ENCODE data around the gene C10orf67. TPM values are rescaled to one million over a fixed set of nuclear protein-coding genes. Genes with fewer than 3 reads are reported as not detected.

C10orf67 gene
- total RNA-seq, 1 donor from 2014 or later: 0.17 TPM

DNA sequence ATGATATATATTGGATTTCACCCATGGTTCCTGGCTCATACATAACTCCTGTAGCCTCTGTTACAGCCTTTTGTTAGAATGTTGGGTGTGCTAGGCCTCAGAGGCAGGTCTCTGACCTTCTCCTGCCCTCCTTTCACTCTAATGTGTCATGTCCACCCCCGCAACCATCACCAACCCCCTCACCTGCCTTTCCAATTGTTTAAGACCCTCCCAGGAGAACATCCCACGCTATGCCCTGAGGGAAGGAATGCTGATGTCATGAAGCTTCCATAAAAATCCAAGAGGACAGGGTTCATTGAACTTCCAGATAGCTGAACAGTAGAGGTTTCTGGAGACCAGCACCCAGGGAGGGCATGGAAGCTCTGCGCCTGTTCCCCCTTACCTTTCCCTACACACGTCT, 30.8 kb upstream of the C10orf67 start:
- no peak overlapping the region for H3K27ac Mint-ChIP-seq
- DNase-seq (ENCODE audit: extremely low spot score, unreplicated experiment): no peak
- peaks cover under 1% of the 10 kb centered on the region for H3K4me1 Mint-ChIP-seq (ENCODE audit: unreplicated experiment)
- H3K36me3 Mint-ChIP-seq: no peaks in the 10 kb centered on the region
- H3K9me3 Mint-ChIP-seq: no peaks in the 10 kb centered on the region
- TF ChIP-seq CTCF (conservative IDR thresholded peaks at IDR 0.05): no peak
- H3K27me3 Mint-ChIP-seq: no peaks in the 10 kb centered on the region
- no peak overlapping the region for H3K4me3 Mint-ChIP-seq

DNA sequence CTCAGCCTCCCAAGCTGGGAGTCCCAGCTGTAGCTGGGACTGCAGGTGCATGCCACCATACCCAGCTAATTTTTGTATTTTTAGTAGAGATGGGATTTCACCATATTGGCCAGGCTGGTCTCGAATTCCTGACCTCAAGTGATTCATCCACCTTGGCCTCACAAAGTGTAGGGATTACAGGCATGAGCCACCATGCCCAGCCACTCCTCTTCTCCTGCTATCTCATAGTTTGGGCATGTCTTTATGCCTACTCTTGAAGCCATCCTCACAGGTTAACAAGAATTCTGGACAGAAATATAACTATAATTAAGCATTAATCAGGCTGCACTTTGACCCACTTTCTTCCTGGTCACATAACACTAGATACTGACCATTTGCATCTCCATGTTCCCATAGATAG, 28.6 kb upstream of the C10orf67 start:
- Mint-ChIP-seq H3K9me3 (no peaks in the 10 kb centered on the region), H3K4me1 (ENCODE audit: unreplicated experiment) (peaks cover 17% of the 10 kb centered on the region), H3K27me3 (no peaks in the 10 kb centered on the region), H3K36me3 (no peaks in the 10 kb centered on the region), H3K27ac (no peak overlapping the region), H3K4me3 (no peak overlapping the region)
- no peak for DNase-seq (ENCODE audit: extremely low spot score, unreplicated experiment)
- TF ChIP-seq CTCF (conservative IDR thresholded peaks at IDR 0.05): no peak

- H3K9me3 Mint-ChIP-seq: no peaks in the 10 kb centered on the region
- H3K36me3 Mint-ChIP-seq: no peaks in the 10 kb centered on the region
- no peak for TF ChIP-seq CTCF (conservative IDR thresholded peaks at IDR 0.05)
- DNase-seq (ENCODE audit: extremely low spot score, unreplicated experiment): no peak
- H3K27me3 Mint-ChIP-seq: no peaks in the 10 kb centered on the region
- H3K27ac Mint-ChIP-seq: no peak overlapping the region
- H3K4me1 Mint-ChIP-seq (ENCODE audit: unreplicated experiment): peaks cover 17% of the 10 kb centered on the region
- H3K4me3 Mint-ChIP-seq: no peak overlapping the region
These were observed 26.5 kb upstream of the C10orf67 start for GRCh38 chr10:23371073-23371472.

DNA sequence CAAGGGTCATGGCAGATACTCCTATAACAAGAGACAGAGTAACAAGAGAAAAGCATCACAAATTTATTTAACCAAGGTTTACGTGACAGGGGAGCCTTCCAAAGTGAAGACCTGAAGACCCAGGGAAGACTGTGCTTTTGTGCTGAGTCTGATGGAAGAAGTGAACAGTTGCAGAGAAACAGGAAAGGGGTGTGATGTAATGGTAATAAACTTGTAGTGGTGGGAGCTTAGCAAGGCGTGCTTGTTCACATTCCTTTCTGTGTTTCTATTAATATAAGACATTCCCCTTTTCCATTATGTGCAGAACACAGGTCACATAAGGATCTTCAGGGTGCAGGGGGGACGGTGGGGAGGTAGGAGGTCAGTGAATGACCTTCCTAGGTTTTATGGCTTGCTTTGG, 25.5 kb upstream of the C10orf67 start:
- TF ChIP-seq CTCF (conservative IDR thresholded peaks at IDR 0.05): no peak
- Mint-ChIP-seq H3K36me3 (no peaks in the 10 kb centered on the region), H3K27me3 (no peaks in the 10 kb centered on the region), H3K4me1 (ENCODE audit: unreplicated experiment) (peaks cover 17% of the 10 kb centered on the region), H3K9me3 (no peaks in the 10 kb centered on the region), H3K27ac (peak overlapping the region; percentile 39), H3K4me3 (no peak overlapping the region)
- no peak for DNase-seq (ENCODE audit: extremely low spot score, unreplicated experiment)

DNA sequence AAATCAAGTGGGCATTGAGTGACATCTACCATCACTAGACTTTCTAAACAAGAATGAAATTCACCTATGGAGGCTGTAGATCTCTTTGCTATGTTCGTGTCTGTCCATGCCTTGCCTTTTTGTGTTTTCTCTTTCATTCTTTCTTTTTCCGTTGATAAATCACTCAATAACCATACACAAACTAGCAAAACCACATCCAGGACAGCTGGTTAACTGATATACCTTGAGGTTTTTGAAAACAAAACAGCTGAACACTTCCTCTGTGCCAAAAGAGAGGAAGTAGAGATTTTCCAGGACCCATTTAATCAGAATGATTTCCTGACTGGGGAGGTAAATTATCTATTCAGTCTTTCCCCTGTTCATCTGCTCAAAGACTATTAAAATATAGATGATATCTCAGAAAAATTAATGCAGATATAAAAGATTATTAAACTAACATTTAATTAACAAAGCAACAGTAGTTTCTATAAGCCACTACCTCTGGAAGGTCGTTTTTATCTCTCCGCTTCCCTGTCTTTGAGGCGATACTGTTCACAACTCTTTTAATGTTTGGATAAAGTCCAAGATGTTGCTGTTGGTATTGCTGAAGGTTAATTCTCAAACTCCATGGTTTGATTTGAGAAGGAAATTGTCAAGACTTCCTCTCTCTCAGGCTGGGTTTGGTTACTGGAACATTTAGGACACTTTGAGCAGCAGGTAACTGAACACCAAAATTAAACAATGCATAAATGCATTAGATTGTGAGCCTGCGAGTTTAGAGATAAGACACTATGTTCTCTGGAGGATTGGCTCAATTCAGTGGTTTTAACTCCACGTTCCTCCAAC, 24.4 kb upstream of the C10orf67 start:
- Mint-ChIP-seq H3K27me3 (no peaks in the 10 kb centered on the region), H3K4me1 (ENCODE audit: unreplicated experiment) (peaks cover 17% of the 10 kb centered on the region), H3K36me3 (no peaks in the 10 kb centered on the region), H3K9me3 (no peaks in the 10 kb centered on the region), H3K27ac (no peak overlapping the region), H3K4me3 (no peak overlapping the region)
- no peak for DNase-seq (ENCODE audit: extremely low spot score, unreplicated experiment)
- no peak for TF ChIP-seq CTCF (conservative IDR thresholded peaks at IDR 0.05)
